ENCODE data around the gene SMIM43.

The SMIM43 gene

DNA sequence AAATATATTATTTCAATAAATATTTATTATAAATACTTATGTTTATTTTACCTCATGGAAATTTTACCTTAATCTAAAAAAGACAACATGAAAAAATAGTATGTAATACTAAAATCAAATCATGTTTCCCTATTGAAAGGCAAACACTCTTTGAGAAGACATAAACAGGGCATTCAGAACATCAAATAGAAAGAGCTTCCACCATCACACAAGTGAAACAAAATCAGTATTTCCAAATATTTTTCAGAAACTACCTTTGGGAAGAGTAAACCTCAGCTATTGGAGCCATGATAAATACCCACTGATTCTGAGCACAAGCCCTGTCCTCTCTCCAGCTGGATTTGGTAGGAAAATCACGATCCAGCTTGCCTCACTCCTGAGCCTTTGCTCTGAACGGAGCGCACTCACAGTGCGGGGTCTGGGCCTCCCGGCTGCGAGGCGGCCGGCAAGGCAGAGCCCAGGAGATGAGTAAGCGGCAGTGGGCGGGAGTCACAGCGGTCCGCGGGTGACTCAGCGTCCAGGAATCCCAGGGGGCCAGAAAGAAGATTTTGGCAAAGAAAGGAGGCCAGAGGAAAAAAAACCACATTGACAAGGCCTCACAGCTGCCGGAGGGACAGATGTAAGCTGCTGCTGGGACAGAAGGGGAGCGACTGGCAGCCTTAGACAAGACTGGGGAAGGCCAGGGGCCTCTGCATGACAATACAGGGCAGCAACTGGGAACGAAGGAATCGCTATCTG is 53.5 kb downstream of the SMIM43 start:
- Histone ChIP-seq H3K36me3 (ENCODE audit: insufficient read depth, low read length) (no peaks in the 10 kb centered on the region), H3K4me1 (ENCODE audit: insufficient read depth, low read length, poor library complexity, severe bottlenecking) (no peaks in the 10 kb centered on the region), H3K9me2 (replicated peaks; ENCODE audit: low read depth, low read length) (no peaks in the 10 kb centered on the region), H3K4me3 (ENCODE audit: low read length, poor library complexity, severe bottlenecking) (no peak overlapping the region), H2AFZ (ENCODE audit: low read length) (no peak overlapping the region), H3F3A (ENCODE audit: low read depth) (no peaks in the 10 kb centered on the region), H4K20me1 (ENCODE audit: insufficient read depth, low read length, poor library complexity, severe bottlenecking) (no peaks in the 10 kb centered on the region), H3K79me2 (ENCODE audit: insufficient read depth, low read length) (no peaks in the 10 kb centered on the region), H3K27me3 (ENCODE audit: insufficient read depth, low read length, poor library complexity, severe bottlenecking) (no peaks in the 10 kb centered on the region), H3K4me2 (ENCODE audit: low read depth, low read length, poor library complexity, severe bottlenecking) (no peak overlapping the region), H3K9me3 (ENCODE audit: insufficient read depth, low read depth, low read length) (no peaks in the 10 kb centered on the region), H3K9ac (ENCODE audit: low read depth, low read length, poor library complexity, severe bottlenecking) (no peak overlapping the region)
- TF ChIP-seq EZH2phosphoT487 (IDR thresholded peaks at IDR 0.05; ENCODE audit: borderline replicate concordance) = no peak
- TF ChIP-seq, protein P1, sequence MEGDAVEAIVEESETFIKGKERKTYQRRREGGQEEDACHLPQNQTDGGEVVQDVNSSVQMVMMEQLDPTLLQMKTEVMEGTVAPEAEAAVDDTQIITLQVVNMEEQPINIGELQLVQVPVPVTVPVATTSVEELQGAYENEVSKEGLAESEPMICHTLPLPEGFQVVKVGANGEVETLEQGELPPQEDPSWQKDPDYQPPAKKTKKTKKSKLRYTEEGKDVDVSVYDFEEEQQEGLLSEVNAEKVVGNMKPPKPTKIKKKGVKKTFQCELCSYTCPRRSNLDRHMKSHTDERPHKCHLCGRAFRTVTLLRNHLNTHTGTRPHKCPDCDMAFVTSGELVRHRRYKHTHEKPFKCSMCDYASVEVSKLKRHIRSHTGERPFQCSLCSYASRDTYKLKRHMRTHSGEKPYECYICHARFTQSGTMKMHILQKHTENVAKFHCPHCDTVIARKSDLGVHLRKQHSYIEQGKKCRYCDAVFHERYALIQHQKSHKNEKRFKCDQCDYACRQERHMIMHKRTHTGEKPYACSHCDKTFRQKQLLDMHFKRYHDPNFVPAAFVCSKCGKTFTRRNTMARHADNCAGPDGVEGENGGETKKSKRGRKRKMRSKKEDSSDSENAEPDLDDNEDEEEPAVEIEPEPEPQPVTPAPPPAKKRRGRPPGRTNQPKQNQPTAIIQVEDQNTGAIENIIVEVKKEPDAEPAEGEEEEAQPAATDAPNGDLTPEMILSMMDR (conservative IDR thresholded peaks at IDR 0.05; ENCODE audit: low read length) = no peak

DNA sequence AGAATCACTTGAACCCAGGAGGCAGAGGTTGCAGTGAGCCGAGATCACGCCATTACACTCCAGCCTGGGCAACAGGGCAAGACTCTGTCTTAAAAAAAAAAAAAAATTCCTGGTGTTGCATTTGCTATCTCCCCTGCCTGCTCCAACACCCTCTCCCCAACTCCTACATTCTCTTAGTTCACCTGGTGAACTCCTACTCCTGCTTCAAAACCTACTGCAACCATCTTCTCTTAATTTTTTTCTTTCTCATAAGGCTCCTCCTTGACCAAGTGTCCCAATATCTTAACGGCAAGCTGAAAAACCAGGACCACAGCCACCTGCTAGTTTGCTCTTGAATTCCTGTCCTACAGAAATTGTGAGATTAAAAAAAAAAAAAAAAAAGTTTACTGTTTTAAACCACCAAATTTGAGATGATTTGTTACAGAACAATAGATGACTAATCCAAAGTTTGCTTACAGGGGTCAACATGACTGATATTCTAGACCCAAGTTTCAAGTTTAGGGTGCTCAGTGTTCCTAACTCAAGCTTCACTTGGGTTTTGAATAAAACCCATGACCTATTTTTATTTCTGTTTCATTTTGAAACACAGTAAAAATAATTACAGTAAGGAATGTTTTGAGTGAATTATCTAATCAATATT is 55.1 kb downstream of the SMIM43 start:
- no peak overlapping the region for H2AFZ ChIP-seq (ENCODE audit: low read length)
- H3K79me2 ChIP-seq (ENCODE audit: insufficient read depth, low read length) = no peaks in the 10 kb centered on the region
- no peaks in the 10 kb centered on the region for H3K4me1 ChIP-seq (ENCODE audit: insufficient read depth, low read length, poor library complexity, severe bottlenecking)
- H3K27me3 ChIP-seq (ENCODE audit: insufficient read depth, low read length, poor library complexity, severe bottlenecking) = no peaks in the 10 kb centered on the region
- H4K20me1 ChIP-seq (ENCODE audit: insufficient read depth, low read length, poor library complexity, severe bottlenecking) = no peaks in the 10 kb centered on the region
- H3K36me3 ChIP-seq (ENCODE audit: insufficient read depth, low read length) = no peaks in the 10 kb centered on the region
- H3K9me3 ChIP-seq (ENCODE audit: insufficient read depth, low read depth, low read length) = no peaks in the 10 kb centered on the region
- H3F3A ChIP-seq (ENCODE audit: low read depth) = no peaks in the 10 kb centered on the region
- H3K9me2 ChIP-seq (replicated peaks; ENCODE audit: low read depth, low read length) = no peaks in the 10 kb centered on the region
- H3K4me2 ChIP-seq (ENCODE audit: low read depth, low read length, poor library complexity, severe bottlenecking) = no peak overlapping the region
- no peak overlapping the region for H3K4me3 ChIP-seq (ENCODE audit: low read length, poor library complexity, severe bottlenecking)
- H3K9ac ChIP-seq (ENCODE audit: low read depth, low read length, poor library complexity, severe bottlenecking) = no peak overlapping the region
- TF ChIP-seq, protein P1 (conservative IDR thresholded peaks at IDR 0.05; ENCODE audit: low read length) = no peak
- TF ChIP-seq EZH2phosphoT487 (IDR thresholded peaks at IDR 0.05; ENCODE audit: borderline replicate concordance) = no peak

All from Loucy (cell line).